HG02798 (cell line): ENCODE measurements around the gene HLA-DOB.
A peak's percentile ranks its signal among the peaks of the same experiment; 100 is the strongest.

ENCODE experiments used
- ATAC-seq: cut with Tn5 transposase; IDR thresholded peaks from one replicate; pipeline ENCODE4 v1.9.1; 2021; ENCODE audit warnings: mild to moderate bottlenecking; ENCODE audit not compliant: unreplicated experiment, poor library complexity

HLA-DOB gene

DNA sequence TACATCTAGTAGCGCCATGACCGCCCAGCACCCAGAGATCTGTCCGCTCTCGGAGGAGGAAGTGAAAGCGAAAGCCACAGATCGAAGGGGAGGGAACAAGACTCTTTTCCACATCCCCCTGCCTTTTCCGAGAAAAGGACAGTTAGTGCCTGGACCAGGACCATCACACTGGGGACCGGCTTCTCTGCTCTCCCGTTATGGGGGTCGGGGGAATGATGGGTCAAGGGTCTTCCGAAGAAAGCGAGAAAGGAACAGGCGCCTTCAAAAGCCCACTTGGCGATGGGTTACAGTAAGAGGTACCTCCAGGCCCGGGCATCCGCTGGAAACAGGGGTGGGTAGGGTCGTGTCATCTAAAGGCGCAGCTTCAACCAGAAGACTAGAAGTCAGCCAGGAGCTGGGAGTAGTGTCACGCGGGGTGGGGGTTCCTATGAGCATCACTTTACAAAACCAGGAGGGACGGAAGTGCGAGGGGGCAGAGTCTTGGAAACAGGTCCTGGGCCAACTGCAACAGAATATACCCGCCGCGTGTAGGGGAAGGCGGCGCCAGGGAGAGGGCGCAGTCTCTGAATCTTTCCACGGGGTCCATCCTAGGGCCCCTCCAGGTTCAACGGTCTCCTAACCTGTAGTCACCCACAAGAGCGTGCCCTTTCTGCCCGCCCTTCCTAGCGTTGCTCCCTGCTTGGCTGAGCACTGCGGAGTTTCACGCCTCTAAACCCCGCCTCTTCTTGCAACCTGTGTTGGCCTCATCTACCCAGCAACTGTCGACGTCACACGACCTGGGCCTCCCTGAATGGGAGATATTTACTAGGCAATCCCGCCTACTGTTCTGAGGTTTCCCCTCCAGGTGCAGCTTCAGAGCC, 27.4 kb upstream of the HLA-DOB start, which contains the start of gene PSMB8:
Gene PSMB8 (minus strand): TSS at position 69 of the 860 bp plus-strand sequence. CDS start 51 bp downstream, at position 18.
- peak; percentile 82 for ATAC-seq

DNA sequence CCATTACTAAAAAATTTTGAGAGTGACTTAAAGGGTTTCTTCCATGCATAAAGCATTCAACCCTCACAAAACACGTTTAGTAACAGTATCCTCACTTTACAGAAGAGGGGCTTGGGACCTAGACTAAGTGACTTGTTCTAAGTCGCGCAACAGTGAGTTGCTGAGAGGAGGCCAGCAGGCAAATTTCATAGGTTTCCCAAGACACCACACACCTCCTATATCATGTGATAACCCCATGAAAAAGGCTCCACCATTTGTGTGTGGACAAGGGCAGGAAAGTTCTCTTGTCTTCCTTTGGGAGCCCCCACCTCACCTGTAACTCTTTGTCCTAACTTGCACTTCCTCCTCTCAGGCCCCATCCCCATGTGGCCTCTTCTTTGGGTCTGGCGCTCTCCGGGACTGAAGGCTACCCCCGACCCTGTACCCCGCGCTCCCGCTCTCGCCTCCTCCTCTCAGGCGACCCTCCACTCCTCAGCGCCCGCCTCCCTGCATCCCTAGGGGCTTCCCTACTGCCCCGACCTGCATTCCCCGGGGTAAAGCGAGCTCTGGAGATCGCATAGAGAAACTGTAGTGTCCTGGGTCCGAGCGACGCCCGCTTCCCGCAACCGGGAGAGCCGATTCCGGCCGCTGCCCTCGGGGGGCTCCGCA, 26.7 kb upstream of the HLA-DOB start:
- no peak for ATAC-seq

DNA sequence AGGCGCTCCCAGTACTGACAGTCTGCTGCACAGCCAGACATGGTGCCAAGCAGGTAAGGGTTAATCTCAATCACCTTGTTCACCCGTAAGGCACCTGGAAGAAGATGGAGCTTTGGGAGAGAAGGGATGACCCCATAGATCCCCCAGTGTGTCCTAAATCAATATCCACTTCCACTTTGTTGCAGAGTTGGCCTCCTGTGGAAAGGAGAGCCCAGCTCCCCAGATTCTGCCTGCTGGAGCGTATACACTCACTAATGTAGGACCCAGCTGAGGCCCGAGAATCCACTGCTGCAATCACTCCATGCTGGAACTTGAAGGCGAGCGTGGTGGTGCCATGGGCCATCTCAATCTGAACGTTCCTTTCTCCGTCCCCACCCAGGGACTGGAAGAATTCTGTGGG, 25.9 kb upstream of the HLA-DOB start:
- ATAC-seq = no peak

DNA sequence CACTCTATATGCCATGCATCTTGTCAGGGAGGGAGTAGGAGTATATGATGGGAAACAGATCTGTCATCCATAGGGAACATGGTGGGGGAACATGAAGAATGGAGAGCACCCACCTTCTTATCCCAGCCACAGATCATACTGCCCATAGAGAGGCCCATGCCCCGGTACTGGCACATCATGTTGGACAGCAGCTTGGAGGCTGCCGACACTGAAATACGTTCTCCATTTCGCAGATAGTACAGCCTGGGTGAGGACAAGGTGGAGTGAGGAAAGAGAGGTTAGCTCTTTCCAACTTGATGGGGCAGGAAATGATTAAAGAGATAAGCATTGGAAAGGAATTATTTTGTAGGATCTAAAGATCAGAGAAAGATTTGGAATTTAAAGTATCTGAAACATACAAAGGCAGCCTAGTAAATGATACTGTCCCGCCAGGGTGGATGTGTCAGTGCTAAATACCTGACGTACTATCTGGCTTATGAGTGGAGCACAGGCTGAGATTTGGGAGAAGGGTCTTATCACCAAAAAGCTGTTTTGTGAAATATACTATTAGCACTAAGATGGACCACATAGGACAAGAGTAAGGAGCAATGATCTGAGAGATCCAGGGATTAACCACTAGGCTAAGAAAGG, 25.3 kb upstream of the HLA-DOB start:
- no peak for ATAC-seq

DNA sequence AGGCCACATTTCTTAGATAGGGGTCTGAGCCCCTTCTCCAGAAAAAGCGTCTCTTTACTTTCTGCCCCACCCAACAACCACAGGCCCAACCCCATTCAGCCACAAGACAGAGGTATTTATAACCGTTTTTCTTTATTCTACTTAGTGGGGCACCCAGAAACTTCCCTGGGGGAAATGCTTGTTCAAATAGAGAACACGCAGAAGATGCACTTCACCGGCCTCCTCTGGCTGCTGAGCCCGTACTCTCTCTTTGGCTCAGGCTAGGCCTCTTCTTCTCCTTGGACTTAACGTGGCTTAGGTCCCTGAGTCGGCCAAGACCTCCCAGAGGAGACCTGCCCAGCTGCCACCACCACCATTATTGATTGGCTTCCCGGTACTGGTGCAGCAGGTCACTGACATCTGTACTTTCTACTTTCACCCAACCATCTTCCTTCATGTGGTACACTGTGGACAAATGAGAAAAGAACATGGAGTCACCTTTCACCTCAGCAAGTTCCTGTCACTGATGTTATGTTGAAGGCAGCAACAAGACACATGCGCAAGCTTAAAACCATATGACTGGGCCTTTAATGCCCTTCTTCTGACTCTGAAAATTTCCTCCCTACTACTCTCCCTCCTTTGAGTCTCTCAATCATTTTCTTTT, 23.9 kb upstream of the HLA-DOB start:
- no peak for ATAC-seq

DNA sequence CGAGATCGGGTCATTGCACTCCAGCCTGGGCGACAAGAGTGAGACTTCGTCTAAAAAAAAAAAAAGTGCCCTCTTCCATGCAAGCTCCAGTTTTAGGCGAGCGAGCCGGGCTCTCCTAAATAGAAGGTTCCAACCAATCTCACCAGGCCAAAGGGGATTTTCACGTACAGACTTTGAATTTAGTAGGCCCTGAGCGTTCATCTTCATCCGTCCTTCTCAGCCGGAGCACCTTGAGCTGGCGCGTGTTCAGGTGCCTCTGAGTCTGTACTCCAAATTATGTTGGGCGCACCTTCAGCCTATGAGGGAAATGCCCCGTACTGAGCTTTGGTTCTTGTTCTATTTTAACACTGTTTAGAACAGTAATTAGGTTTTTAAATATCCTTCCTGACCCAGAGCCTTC, 22.6 kb upstream of the HLA-DOB start:
- ATAC-seq = no peak

DNA sequence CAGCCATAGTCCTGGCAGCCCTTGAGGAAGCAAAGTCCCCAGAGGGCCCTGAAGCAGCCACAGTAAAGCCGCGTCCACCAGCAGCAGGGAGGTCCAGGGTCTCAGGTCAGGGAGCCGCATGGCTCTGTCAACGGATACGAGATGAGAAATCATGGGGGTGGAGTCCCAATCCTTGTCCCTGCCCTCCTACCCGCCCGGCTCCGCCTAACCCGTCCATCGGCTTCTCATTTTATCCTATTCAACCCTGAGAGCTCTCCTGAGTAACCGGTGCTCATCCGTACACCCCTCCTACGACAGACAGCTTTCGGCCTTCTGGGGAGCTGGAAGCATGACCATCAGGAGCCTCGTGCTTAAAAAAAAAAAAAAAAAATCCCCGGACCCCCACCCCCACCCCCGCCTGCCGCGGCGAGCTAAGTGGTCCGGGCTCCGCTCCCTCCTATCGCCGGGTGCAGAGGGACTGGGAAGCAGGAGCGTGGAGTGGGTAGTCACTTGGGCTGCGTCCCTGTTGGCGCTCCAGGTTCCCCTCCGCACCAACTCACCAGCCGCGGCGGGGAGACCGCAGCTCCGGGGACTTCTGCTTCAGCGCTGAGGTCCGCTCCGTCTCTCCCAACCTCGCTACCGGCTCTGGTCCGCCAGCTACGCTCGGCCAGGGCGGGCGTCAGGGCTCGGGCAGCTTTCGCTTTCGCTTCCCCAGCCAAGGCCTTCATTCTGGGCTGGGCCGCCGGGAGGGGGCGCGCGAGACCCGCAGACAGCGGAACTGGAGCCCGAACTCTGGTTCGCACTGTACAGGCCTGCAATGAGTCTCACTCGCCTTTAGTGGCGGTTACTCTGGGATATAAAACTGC, 21.5 kb upstream of the HLA-DOB start, which contains the start of gene TAP2:
Gene TAP2 (minus strand): TSS at position 626 of the 845 bp plus-strand sequence. CDS start 506 bp downstream, at position 120.
- ATAC-seq = peak; percentile 86

DNA sequence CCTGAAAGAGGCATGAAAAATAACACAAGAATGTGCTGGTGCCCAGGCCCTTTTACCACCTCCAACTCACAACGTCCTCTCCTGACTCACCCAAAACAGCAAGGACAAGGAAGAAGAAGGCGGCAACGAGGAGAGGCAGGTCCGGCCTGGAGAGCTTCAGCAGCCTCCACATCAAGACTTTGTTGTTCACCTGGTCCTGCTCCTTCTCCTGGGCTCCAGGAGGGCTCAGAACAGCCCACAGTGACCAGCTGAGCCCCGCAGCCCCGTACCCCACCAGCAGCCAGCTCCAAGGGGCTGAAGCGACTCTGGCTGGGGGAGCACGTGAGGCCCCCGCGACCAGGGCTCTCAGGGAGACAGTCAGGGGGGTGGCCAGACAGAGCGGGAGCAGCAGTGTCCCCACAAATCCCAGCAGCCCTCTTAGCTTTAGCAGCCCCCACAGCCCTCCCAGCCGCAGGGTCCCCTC, 20.9 kb upstream of the HLA-DOB start:
- ATAC-seq = no peak

DNA sequence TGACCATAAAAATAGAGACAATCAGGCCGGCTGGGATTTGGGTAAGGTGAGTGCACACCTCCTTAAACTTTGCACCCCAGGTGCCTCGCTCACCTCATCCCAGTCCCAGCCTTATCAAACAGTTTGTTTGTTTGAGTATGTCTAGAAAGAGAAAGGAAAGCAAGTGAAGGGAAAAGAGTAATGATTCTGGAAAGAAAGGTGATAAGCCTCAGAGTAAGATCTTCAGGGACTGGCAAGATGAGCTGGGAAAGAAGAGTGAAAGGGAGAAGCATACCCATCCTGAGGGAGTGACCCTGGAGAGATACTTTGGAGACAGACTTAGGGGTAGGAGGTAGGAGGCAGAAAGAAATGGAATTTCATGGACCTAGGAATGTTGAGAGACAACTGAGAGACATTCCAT, 20.1 kb upstream of the HLA-DOB start:
- ATAC-seq = no peak

DNA sequence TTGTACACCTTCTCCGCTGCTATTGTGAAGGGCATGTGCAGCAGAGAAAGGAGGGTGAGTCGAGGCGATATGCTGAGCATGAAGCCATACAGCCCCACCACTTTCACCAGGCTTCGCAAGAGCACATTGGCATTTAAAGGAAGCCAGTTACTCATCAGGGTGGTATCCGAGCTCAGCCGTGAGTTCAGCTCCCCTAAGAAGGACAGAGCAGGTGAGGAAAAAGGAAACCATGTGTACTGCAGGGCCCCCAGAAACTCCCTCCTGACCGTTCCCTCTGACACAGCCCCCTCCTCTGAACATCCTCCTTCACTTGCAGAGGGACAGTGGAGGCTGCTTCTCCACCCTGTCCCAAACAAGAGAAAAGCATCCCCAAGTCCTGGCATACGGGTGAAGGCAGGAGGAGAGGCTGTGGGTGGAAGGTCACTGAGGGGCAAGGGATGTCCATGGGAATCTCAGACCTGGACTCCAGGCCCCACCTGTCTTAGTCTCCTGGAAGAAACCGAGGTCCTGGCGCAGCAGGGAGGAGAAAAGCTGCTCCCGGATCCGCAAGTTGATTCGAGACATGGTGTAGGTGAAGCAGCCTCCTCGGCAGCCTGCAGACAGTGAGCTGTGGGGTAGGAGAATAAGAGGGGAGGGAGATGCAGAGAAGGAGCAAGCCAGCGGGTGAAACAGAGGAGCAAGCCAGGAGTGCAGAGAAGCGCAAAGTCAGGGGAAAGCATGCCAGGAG, 18.5 kb upstream of the HLA-DOB start:
- no peak for ATAC-seq

DNA sequence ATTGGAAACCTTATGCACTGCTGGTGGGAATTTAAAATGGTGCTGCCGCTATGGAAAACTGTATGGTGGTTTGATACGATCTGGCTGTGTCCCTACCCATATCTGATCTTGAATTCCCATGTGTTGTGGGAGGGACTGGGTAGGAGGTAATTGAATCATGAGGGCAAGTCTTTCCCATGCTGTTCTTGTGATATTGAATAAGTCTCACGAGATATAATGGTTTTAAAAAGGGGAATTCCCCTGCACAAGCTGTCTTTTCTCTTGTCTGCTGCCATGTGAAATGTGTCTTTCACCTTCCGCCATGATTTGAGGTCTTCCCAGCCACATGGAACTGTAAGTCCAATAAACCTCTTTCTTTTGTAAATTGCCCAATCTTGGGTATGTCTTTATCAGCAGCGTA, 16.9 kb upstream of the HLA-DOB start:
- no peak for ATAC-seq

DNA sequence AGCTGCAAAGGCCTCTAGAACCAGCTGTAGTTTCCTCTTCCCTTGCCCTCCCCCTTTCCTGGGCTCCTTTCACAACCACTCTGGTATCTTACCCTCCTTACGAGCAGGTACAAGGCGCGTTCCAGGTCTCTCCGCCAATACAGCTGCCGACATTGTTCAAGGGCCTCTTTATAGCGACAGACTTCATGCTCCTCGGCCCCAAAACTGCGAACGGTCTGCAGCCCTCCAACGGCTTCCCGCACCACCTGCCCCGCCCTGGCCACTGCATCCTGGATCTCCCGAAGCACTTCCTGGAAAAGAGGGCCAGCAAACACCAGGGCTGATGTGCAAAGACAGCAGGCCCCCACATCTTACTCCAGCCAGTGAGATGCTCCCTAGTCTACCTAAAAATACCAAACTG, 15.7 kb upstream of the HLA-DOB start:
- no peak for ATAC-seq

DNA sequence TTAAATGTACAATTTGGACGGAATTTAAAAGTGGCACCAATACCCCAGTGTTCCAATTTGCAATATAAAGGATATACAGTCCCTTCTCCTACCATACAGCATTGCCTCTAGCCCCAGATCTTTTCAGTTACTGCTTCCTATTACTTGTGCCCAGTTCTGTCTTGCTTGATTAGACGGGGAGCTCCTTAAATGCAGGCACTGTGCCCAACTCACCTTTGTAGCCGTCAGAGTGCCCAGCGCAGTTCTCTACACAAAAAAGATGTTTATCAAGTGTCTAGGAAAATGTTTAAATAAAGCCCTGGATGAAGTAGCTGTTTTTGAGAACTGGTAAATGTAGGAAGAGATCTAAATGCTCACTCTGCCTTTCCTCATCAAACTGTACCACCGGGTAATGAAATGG, 14.1 kb upstream of the HLA-DOB start:
- ATAC-seq = no peak

DNA sequence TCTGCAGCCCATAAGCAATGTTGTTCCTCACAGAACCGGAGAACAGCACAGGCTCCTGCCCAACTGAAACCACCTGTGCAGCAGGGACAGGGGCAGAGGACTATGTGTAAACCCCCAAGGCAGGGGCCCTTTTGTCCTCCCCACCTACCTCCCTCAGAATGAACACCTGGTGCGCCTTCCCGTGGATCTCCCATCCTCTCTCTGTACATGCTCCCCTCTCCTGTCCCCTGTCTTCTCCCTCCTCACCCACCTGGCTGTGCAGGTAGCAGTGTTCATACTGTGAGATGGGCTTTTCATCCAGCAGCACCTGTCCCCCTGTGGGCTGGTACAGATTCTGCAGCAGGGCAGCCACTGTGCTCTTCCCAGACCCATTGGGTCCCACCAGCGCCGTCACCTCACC, 13.2 kb upstream of the HLA-DOB start:
- no peak for ATAC-seq

DNA sequence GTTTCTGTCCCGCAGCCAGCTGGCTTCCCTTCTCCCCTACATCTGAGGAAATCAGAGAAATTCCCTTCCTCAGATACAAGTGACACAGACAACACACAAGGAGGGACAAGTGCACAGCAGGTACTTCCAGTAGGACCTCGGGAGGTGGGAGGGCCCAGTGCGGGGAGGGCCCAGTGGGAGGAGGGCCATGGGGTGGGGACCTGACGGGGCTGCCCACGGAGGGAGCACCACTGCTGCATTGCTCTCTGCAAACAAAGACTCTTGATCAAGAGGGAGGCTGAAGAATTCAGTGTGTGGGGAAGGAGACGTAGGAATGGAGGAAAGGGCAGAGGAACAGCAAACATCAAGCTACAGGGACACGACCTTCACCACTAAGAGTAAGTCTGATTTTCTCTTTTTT, 12.7 kb upstream of the HLA-DOB start:
- ATAC-seq = no peak

DNA sequence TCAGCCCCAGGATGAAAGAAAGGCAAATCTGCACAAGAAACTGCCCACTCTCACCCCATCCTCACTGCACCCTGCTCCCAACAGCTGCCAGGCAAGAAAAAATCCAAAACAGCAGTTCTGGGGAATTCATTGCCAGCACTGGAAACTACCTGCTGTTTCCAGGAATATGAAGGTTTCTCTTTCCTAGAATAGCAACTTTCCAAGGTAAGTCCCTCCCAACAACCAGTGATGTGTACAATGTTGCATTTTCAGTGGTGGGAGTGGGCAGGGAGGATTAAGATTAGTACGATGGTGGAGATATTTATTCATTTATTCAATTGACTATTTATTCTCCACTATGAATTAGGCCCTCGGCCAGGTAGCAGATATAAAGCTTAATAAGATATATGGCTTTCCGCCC, 10.2 kb upstream of the HLA-DOB start:
- no peak for ATAC-seq

DNA sequence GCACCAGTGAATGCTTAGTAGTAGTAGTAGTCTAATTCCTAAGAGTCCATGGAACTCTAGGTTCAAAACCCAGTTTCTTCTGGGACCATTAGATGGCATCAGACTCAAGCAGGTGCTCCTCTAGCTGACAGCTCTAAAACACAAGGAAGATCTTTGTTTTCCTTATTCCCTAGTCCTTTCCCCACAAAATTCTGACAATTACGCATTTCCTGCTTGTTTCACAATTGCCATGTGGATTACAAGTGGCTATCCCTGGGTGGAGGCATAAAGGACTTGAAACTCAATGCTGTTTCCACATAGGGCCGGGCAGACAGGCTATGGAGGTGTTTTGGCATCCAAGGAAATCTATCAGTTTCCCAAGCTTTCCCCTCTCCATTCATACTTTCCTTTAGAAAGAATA, 9.2 kb upstream of the HLA-DOB start:
- ATAC-seq = no peak

DNA sequence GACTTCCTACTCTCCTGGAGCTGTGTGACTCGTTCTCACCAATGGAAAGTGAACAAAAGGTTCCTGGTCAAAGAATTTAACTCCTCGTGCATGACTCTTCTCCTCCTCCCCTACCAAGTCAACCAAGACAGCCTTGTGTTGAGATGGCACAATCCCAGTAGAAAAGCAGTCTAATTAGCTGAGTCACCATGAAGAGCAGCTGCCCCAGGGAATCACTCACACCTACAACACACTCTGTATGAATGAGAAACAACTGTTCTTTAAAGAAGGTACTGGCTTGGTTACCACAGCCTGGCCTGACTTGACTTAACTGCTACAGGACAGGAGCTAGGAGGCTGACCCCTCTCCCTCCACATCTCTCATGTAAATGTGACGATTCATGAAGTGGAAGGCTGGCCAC, 2.9 kb upstream of the HLA-DOB start:
- ATAC-seq = no peak

DNA sequence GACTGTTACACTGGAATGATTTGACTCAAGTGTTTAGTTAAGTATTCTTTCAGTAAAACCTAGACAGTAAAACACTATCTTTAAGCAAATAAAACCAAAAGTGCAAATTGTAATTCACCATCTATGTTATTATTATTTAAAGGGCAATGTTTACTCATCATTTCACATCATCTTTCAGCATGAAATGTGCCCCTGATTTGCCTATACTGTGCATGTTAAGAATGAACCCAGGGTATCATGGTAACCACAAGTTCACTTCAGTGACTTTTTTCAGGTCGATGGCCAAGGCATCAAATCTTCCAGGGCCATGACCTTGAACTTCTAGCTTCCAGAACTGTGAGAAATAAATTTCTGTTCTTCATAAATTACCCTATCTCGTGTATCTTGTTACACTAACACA, 2.1 kb upstream of the HLA-DOB start:
- no peak for ATAC-seq
